Stimulated activated CD8-positive, alpha-beta memory T cell treated with anti-CD3 and anti-CD28 coated beads, Interleukin-15, amount 100 ng/mL, for 48 hours (primary cell): Measurements from ENCODE around the gene JAKMIP1.

Experiments used
- DNase-seq, 2 donors: peaks; one replicate each; pipeline ENCODE4 v3.0.0-alpha.2; 2020; ENCODE audit warnings: low read depth in 2 of 2

The JAKMIP1 gene

DNA sequence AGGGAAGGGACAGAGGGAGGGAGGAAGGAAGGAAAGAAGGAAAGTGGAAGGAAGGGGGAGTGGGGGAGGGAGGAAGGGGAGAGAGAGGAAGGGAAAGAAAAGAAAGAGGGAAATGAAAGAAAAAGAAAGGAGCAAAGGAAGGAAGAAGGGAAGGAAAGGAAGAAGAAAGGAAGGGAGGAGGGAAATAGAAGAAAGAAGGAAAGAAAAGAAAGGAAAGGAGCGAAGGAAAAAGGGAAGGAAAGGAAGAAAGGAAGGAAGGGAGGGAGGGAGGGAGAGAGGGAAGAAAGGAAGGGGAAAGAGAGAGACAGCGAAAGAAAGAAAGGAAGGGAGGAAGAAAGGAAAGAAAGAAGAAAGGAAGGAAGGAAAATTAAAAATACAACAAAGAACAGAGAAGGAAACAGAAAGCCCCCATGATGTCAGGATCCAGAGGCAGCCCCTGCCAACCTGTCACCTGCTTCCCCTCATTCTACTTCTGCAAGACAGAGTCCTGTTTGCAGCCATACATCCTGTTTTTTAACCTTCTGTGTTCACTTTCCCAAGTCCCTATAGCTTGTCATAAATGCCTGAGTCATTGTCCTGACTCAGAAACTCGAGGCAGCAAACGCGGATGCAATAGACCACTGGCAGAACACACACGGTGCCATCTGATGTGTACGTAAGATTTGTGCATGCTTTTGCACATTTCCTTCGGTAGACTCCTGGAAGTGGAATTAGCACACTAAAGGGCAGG is 105.2 kb downstream of the JAKMIP1 start:
- DNase-seq, result no peak

DNA sequence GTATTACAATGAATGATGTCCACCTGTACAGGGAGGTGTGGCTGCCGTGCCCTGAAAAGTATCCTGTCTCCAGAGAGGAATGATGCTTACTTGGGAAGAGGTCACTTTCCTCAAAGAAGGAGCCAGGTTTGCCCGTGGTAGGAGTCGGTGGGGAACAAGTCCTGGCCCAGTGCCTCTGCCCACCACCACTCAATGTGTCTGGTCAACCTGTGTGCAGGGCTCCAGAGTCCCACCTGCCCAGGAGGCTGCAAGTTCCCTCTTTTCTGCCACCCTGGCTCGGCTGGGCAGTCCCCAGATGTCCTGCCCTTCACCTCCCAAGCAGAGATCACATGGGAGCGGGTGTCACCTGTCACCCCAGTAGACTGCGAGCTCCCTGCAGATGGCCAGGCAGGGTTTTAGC is 106.7 kb downstream of the JAKMIP1 start:
- no peak for DNase-seq

DNA sequence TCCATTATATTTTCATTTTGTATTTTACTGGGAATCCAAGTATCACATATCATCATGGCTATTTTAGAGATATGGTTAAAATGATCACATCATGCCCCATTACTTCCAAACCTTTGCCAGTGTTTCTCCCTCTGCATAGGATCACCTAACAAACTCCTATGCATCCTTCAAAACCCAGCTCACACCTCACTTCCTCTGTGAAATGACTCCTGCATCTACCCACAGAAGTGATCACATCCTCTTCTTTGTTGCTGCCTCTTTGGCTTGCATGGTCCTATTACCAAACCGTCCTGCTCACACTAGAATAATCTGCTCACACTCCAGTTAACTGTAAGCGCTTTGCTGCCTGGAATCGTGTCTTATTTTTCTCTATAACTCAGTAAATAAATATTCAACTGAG is 107.4 kb downstream of the JAKMIP1 start:
- no peak for DNase-seq

DNA sequence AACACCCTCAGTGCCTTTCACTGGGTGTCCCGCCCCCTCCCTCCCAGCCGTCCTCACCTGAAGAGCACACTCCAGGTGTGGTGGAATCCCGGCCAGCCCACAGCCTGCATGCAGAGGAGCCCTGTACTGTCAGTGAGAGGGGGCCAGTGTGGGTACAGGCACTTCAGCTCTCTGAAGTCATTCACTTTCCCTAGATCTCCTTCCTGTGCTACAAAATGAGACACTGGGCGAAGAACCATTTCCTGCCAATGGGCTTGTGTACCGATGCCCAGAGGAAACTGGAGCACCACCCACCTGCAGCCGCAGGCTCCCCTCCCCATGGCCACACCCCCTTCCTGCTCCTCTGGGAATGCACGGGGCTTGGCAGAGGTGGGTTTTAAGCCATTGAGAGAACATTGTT is 108.2 kb downstream of the JAKMIP1 start:
- no peak for DNase-seq

DNA sequence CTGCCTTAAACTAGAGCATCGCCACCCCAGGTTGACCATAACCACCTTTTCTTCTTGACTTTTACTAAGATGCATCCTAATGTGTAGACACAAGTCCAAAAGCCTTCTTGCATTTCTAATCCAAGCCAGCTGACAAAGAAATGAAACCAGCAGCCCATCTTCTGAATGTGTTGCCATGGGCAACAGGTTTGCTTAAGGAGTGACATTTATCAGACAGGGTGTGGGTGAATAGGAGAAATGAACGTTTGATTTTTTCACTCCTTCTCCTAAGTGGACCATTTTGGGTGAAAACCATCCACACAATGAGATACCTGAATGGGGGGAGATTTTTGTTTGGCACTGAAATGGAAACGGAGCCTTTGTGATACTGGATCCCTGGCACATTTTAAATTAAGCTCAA is 109.4 kb downstream of the JAKMIP1 start:
- no peak for DNase-seq

DNA sequence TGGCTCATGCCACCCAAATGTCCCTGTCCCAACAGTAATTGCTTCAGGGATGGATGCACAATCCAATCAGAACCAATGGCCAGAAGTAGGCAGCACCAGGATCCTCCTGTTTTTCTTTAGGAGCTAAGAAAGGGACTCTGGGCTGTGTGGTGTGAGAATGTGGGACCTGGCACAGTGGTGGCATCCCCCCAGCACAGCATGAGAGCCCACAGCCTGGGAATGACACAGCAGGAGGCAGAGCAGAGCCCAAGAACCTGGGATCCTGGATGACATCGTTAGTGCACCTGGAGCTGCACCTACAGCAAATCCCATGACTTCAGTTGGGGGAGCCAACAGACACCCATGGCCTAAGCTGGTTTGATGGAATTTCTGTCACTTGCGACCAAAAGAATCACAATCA is 111.4 kb downstream of the JAKMIP1 start:
- no peak for DNase-seq

DNA sequence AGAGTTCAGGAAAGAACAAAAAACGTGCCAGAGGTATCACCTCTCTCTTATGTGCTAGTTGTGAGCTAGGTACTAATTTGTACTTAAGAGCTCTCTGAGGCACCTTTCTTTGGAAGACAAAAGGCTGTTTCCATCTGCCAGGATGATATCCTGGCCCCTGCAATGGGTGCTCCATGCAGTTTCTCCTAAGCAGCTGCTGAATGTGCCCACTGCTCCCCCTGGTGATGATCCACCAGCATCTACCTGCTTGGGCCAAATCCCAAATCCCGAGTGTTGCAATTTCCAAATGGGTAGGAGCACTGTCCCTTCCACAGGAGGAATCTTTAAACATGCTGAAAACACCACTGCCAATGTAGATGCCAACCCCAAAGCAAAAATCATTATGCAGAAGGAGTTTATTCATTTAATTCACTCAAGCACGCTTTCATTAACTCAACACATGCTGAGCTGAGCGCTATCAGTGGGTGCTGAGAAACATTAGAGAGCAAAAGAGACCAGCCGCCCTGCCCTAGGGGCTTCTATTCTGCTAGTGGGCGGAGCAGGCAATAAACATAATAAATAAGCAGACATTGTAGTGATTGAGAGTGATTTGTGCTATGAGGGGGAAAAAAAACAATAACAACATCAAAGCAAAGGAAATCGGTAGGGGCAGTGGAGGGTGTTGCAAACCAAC is 112.5 kb downstream of the JAKMIP1 start:
- DNase-seq, result no peak

DNA sequence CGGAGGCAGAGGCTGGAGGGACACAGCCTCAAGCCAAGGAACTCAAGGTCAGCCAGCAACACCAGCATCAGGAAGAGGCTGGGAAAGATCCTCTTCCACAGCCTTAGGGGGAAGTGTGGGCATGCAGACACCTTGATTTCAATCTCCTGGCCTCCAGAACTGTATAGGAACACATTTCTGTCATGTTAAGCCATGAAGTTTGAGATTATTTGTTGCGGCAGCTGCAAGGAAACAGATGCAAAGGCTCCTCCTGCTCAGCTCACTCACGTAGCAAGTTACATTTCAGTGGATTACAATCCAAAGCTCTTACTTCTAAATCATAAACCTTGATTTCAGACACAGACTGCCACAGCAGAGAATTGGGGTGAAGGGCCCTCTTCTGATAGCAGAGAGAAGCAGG is 113.5 kb downstream of the JAKMIP1 start:
- no peak for DNase-seq

DNA sequence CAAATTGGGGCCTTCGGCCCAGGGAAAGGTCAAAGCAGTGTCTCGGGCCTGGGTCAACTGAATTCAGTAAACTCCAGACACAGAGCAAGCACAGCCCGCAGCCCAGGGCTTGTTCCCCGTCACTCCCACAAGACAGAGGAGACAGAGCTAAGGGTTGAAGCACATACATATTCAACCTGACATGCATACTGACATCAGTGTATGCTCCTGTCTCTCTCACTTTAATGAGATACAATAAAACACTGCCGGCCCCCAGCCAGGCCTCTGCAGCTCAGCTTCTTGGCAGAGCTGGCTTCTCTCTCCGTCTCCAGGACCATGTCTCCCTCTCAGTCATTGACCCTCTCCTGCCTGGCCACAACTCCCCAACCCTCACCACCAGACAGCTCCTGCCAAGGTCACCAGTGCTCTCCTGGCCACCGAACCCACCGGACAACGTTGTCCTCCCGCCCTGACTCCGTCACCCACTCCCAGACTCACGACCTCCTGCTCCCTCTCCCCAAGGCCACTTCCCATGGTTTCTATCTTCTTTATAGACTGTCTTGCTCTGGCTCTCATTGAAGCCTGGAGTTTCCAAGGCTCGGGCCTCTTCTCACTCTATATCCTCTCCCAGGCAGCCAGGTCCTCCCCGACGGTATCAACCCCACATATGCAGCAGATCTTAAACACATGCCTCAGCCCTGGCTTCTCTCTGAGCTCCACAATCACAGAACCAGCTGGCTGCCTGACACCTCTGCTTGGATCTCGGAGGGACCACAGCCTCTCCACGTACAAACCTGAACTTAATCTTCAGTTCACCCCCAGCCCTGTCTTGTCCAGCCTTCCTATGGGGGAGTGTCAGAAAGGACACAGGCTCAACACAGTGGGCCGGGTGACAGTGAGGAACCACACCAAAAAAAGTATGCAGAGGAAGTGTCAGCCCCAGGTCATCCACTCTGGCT is 114.4 kb downstream of the JAKMIP1 start:
- no peak for DNase-seq

DNA sequence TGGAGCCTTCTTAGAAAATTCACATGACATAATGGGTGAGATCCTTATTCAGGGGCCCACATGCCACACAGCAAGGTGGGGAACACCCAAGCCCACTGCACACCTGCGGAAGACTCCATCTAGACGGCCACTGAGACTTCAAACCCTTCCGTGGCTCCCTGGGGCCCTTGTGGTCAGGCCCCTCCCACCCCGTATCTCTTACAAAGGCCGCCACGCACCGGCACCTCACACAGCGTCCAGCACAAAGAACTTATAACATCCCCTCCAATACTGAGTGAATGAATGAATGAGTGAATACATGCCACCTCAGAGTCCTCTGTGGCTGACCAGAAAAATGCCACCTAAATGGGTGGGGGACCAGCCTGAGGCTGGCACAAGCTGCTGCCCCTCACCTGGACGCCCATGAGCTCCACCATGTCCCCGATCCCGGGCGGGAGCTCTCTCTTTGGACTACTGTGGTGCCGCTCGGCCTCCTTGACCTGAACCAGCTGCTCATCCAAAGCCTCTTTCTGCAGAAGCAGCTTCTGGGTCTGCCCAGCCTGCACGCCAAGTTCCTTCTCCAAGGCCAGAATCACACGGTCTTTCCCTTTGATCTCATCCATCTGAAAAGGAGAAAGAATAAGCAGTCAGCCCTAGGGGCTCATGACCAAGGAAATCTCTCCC is 115.2 kb downstream of the JAKMIP1 start:
- DNase-seq, result no peak

DNA sequence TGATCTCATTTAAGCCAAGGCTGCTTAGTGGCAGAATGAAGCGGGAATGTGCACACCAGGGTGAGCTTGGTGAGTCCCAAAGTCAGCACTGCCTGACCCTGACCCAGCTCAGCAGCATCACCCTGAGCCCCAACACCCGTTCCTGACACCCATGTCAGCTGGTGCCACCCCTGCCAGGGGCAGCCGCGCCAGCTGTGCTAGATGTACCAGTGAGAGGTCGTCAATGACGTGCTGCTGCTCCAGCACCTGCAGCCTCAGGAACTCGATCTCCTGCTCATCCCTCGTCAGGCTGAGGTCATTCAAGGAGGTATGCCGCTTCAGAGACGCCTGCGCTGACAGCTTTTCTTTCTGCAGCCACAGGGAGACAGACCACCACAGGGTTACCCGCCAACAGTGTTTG is 120.4 kb downstream of the JAKMIP1 start:
- no peak for DNase-seq

DNA sequence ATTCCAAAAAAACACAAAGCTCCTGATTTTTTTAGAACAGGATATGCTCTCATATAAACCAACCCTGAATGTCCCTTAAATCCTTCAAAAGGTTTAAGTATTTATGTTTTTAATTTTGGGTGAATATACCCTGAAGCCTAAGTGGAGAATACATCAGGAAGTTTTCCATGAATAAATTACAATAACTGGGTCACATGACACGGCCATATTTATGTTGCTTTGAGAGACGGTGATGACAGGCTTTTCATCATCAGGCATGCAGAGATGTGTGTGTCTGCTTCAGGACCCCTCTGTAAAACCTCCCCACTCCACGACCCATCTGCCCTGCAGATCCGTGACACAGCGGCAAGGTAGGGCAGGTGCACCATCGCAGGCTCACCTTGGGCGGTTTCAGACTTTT is 121.8 kb downstream of the JAKMIP1 start:
- DNase-seq, result no peak

DNA sequence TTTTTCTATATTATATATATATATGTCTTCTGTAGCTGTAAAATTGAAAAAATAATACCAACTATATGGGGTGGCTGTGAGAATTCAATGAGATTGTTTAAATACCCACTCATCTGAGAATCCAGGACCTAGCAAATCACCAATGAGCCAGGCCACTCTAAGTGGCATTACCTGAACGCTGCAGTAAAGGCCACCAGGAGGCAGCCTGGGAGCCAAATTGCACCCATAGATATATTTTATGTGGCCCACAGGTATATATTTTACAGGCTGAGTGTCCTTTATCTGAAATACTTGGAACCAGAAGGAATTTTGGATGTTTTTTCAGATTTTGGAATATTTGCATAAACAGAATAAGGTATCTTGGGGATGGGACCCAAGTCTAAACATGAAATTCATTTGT is 124.0 kb downstream of the JAKMIP1 start:
- DNase-seq, result no peak

DNA sequence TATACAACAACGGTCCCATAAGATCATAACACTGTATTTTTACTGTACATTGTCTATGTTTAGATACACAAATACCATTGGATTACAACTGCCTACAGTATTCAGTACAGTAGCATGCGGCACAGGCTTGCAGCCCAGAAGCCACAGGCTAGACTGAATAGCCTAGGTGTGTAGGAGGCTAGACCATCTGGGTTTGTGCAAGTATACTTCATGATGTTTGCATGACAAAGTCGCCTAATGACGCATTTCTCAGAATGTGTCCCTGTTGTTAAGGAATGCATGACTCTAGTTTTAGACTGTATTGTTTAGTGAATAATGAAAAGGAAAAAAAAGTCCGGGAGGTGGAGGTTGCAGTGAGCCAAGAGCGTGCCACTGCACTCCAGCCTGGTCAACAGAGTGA is 125.6 kb downstream of the JAKMIP1 start:
- no peak for DNase-seq

DNA sequence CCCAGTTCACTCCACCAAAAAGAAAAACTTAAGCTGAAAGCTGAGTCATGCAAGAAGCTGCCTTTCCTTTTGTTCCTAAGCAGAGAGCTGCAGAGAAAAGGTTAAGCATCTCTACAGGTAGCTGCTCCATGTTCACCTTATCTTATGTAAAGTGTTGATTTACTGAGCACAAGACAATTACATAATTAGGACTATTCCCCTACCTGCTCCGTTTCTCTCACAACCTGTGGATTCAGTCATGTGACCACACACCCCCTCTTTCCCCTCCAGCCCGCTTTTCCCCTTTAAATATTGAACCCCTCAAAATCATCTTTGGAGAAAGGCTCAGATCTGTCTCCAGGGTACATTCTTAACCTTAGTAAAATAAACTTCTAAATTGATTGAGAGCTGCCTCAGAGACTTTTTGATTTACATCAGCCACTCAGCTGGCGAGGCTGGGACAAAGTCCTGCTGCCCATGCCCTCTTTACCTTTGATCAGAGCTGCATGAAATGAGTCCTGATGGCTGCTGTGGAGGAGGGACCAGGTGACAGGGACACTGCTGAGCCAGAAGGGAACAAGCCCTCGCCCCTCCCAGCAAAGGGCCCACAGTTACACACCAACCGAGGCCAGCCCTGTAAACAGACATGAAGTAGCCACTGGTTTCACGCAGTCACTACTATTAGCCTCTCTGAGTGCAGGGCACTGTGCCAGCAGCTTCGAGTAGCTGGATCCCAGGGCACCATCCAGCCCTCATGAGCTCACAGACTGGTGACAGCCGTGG is 128.2 kb downstream of the JAKMIP1 start:
- no peak for DNase-seq

DNA sequence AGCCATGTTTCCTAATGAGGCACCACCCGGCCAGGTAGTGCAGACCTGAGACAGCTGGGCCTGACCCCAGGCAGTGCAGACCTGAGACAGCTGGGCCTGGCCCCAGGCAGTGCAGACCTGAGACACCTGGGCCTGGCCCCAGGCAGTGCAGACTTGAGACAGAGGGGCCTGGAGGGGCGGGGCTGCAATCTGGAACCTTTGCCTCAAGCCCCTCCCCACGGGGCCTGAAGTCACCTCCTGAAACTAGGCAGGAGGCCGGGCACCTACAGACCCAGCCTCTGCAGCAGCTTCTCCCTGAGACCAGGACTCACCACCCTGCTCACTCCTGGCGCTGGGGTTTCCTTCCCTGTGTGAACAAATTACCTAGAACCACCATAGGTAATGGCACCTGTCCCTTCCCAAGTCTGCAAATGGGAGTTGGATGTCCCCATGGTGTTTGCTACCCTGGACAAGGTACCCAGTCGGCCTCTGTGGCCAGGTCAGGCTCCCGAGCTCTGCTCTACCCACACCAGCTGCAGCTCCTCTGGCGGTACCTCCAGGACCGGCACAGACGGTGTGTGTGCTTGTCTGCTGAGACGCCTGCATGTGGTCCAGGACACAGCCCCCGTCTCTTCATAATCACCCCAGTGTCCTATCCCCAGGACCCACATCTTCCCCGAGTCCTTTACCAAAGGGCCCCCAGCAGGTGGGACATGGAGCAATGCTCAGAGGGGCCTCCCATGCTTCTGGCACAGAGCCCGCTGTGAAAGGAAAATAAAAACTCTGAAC is 129.0 kb downstream of the JAKMIP1 start:
- DNase-seq, result no peak

DNA sequence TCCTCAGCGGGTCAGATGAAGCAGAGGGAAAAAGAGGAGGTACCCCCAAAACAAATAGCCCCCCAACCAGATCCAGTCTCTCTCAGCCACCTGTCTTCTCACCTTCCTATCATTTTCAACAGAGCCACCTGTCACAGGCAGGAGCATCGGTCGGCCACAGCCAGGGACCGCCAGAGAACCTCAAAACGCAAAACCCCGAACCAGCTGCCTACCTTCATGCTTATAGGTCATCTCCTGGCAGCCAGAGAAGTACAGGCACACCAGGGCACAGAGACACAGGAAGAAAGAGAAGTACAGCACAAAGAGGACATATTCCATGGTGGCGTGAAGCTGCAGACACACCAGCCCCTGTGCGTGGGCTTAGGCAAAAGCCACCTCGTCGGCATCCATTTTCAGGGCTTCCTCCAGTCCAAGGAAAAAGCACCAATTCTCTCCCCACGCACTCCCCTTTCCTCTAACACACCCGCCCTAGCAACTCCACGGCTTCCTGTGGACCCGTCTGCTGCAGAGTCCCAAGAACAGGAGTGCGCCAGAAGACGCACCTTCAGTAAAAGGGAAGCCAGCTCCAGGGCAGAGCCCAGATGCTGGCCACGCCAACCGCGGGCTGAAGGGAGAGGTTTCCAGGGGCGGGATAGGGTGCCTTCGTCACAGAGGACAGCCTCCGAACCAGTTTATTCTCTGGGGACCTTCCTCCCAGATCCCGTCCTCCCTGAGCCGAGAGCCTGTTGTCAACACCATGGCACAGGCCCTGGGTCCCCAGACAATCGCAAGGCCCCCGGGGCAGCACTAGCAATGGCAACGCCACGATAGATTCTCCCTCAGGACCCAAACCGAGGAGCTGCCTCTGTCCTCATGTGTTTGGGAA is 130.3 kb downstream of the JAKMIP1 start:
- DNase-seq, result no peak

DNA sequence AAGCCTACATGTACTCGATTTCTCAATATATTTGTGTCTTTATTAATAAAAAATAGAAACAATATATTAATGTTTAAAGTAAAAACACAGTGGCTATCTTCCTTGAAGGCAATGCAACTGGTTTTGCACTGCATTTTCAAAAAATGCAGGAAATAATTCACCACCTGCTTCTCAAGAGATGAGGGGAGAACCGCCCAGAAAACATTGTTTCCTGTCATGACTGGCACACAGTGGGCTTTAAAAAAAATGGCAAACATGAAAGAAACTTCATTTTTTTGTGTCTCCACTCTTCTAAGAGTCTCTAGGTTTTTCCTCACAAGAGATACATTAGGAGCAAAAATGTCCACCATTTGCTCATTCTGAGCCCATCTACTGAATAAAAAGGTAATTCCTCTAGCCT is 131.4 kb downstream of the JAKMIP1 start:
- no peak for DNase-seq

DNA sequence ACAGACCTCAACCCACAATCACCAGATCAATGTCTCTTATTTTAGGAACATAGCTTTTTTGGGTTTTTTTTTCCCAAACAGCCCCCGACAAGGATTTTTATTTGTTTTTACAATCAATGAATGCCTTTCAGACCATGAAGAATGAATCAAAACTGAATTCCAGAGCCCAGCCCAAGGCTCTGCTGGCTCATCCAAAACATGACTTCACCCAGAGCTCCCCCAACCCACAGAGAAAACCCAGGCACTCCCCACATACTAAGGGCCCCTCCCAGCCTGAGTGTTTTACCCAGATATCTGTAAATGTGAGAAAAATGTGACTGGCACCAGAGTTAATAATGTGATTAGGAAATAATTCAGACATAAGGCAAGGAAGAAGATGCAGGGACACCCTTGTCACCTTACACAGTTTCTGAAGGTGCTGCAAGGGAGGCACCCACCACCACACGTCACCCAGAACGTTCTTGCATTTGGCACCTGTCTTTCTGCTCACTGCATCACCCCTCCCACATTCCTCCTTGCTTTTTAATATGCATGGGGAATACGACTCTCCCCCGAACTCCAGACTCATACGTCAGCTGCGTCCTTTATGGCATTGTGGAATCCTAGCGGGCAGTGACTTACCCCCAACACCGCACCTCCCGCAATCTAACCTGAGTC is 134.3 kb downstream of the JAKMIP1 start:
- no peak for DNase-seq
